ENCODE measurements around the gene ELMOD1. TPM values are rescaled to one million over a fixed set of nuclear protein-coding genes. Genes with fewer than 3 reads are reported as not detected.

The ELMOD1 gene
- total RNA-seq, 2 donors from 2014 or later = not detected

GRCh38 chr11:107678632-107678971, 87.7 kb downstream of the ELMOD1 start:
- no peak overlapping the region for H3K4me3 ChIP-seq
- no peaks in the 10 kb centered on the region for H3K4me1 ChIP-seq
- ATAC-seq (no peak), DNase-seq (no peak)
- intact Hi-C loops (cut with DNase I) = no loop called here
- WGBS, 2 donors = 70 to 76% methylated on average over 6 of the region's 6 CpGs
- TF ChIP-seq POLR2A (IDR thresholded peaks at IDR 0.05) = no peak
- TF ChIP-seq, protein P1, sequence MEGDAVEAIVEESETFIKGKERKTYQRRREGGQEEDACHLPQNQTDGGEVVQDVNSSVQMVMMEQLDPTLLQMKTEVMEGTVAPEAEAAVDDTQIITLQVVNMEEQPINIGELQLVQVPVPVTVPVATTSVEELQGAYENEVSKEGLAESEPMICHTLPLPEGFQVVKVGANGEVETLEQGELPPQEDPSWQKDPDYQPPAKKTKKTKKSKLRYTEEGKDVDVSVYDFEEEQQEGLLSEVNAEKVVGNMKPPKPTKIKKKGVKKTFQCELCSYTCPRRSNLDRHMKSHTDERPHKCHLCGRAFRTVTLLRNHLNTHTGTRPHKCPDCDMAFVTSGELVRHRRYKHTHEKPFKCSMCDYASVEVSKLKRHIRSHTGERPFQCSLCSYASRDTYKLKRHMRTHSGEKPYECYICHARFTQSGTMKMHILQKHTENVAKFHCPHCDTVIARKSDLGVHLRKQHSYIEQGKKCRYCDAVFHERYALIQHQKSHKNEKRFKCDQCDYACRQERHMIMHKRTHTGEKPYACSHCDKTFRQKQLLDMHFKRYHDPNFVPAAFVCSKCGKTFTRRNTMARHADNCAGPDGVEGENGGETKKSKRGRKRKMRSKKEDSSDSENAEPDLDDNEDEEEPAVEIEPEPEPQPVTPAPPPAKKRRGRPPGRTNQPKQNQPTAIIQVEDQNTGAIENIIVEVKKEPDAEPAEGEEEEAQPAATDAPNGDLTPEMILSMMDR (IDR thresholded peaks at IDR 0.05) = no peak
- no peak overlapping the region for H3K27ac ChIP-seq
- H3K27me3 ChIP-seq = no peaks in the 10 kb centered on the region
- no peaks in the 10 kb centered on the region for H3K9me3 ChIP-seq
- no peaks in the 10 kb centered on the region for H3K36me3 ChIP-seq (replicated peaks in 1 of 2; ENCODE audit: insufficient read depth in 1 of 2, low read depth in 2 of 2)

DNA sequence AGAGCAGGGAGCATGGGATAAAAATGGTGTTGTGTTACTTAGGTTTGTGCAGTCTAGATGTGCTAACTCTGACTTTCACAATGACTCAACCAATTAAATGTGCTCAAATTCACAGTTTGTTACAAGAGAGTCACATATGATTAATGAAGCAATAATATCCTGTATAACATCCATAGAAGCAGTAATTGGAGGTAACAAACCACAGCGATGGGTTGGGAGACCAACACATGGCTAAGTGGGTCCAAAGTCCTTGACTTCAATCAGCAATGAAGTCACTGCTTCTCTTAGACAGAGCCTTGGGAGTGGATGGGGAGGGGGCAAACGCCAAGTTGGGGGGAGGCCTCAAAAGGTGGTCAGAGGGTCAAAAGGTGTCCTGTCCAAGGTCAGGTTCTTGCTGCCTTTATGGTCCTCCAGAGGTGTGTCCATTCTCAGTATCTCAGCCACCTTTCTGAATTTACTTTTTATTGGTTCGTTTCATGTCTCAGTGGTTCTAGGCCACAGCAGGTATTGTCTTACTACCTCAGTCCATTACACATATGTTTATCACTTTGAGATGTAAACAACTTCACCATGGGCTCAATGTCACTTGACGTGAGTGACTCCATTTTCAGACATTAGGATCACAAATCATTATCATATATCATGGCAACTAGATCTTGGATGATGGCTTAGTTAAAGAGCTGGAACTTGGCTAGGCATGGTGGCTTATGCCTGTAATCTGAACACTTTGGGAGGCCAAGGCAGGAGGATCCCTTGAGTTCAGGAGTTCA, 88.5 kb downstream of the ELMOD1 start:
- WGBS, 2 donors = 55 to 62% methylated on average over 4 of the region's 4 CpGs
- no peak for TF ChIP-seq POLR2A (IDR thresholded peaks at IDR 0.05)
- TF ChIP-seq, protein P1 (IDR thresholded peaks at IDR 0.05) = no peak
- Histone ChIP-seq H3K27ac (no peak overlapping the region), H3K4me1 (no peaks in the 10 kb centered on the region), H3K36me3 (replicated peaks in 1 of 2; ENCODE audit: insufficient read depth in 1 of 2, low read depth in 2 of 2) (no peaks in the 10 kb centered on the region), H3K4me3 (no peak overlapping the region), H3K9me3 (no peaks in the 10 kb centered on the region), H3K27me3 (no peaks in the 10 kb centered on the region)
- intact Hi-C loops (cut with DNase I) = no loop called here
- no peak for ATAC-seq
- DNase-seq = no peak

DNA sequence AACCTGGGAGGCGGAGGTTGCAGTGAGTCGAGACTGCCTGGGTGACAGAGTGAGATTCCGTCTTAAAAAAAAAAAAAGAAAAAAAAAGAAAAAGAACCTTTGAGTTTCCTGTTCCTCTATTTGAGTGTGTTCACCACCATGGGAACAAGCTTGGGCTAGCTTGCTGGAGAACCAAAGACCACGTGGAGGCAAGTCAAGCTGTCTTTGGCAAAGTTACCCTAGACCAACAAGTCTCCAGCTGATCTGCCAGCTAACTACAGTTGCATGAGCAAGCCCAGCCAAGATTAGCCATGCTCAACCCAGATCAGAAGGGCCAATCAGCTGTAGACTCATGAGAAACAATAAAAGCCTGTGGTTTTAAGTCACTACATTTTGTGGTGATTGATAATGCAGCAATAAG, 91.2 kb downstream of the ELMOD1 start:
- no peak for ATAC-seq
- intact Hi-C loops (cut with DNase I) = no loop called here
- TF ChIP-seq POLR2A (IDR thresholded peaks at IDR 0.05) = no peak
- TF ChIP-seq, protein P1 (IDR thresholded peaks at IDR 0.05) = no peak
- Histone ChIP-seq H3K27ac (no peak overlapping the region), H3K4me1 (no peaks in the 10 kb centered on the region), H3K27me3 (no peaks in the 10 kb centered on the region), H3K36me3 (replicated peaks in 1 of 2; ENCODE audit: insufficient read depth in 1 of 2, low read depth in 2 of 2) (no peaks in the 10 kb centered on the region), H3K9me3 (no peaks in the 10 kb centered on the region), H3K4me3 (no peak overlapping the region)
- WGBS, 2 donors = 64 to 69% methylated on average over 4 of the region's 4 CpGs
- DNase-seq = no peak

- no peaks in the 10 kb centered on the region for H3K9me3 ChIP-seq
- H3K27ac ChIP-seq = no peak overlapping the region
- H3K36me3 ChIP-seq (replicated peaks in 1 of 2; ENCODE audit: insufficient read depth in 1 of 2, low read depth in 2 of 2) = no peaks in the 10 kb centered on the region
- DNase-seq = no peak
- no peak overlapping the region for H3K4me3 ChIP-seq
- H3K4me1 ChIP-seq = no peaks in the 10 kb centered on the region
- ATAC-seq = no peak
- no peaks in the 10 kb centered on the region for H3K27me3 ChIP-seq
- no peak for TF ChIP-seq POLR2A (IDR thresholded peaks at IDR 0.05)
- TF ChIP-seq, protein P1 (IDR thresholded peaks at IDR 0.05) = no peak
- intact Hi-C loops (cut with DNase I) = no loop called here
- 59 to 67% methylated on average over 5 of the region's 5 CpGs for WGBS, 2 donors
These were observed 91.6 kb downstream of the ELMOD1 start for GRCh38 chr11:107682572-107682971.

GRCh38 chr11:107683061-107683460, 92.1 kb downstream of the ELMOD1 start:
- no peaks in the 10 kb centered on the region for H3K36me3 ChIP-seq (replicated peaks in 1 of 2; ENCODE audit: insufficient read depth in 1 of 2, low read depth in 2 of 2)
- TF ChIP-seq, protein P1 (IDR thresholded peaks at IDR 0.05) = no peak
- no peak for DNase-seq
- H3K27ac ChIP-seq = no peak overlapping the region
- WGBS, 2 donors = 51 to 53% methylated on average over 2 of the region's 2 CpGs
- H3K4me3 ChIP-seq = no peak overlapping the region
- H3K27me3 ChIP-seq = no peaks in the 10 kb centered on the region
- no peaks in the 10 kb centered on the region for H3K4me1 ChIP-seq
- no peak for ATAC-seq
- intact Hi-C loops (cut with DNase I) = no loop called here
- H3K9me3 ChIP-seq = no peaks in the 10 kb centered on the region
